CD4-positive, alpha-beta T cell (primary cell): ENCODE data around the gene TNS3. TPM values are rescaled to one million over a fixed set of nuclear protein-coding genes. Genes with fewer than 3 reads are reported as not detected.

Source experiments
- ATAC-seq: fragments of 200-7000 bp; cut with Tn5 transposase; one replicate; pipeline ENCODE4 v1.10.0; 2022; ENCODE audit warnings: mild to moderate bottlenecking; ENCODE audit not compliant: poor library complexity
- CTCF ChIA-PET: fragments of 350-600 bp; sonication (Branson Sonifier 250); formaldehyde crosslinking; loops from one replicate; lab custom pipeline; 2021; ENCODE audit warnings: antibody characterized with exemption, inconsistent platforms; lab: Charles Lee
- POLR2A ChIA-PET: fragments of 350-600 bp; sonication (Branson Sonifier 250); formaldehyde crosslinking; loops from one replicate; lab custom pipeline; 2021; ENCODE audit warnings: antibody characterized with exemption, inconsistent platforms; lab: Charles Lee
- DNase-seq, 14 experiments: peaks; one replicate each; pipeline ENCODE4 v3.0.0-alpha.2; 2013 to 2020; ENCODE audit warnings: mixed read lengths in 2 of 14
- H3K27ac ChIP-seq, 2 donors: one replicate each; pipeline versions ENCODE4 v1.5.1 to v1.7.0; 2013; ENCODE audit warnings: low read length in 2 of 2, low read depth in 1 of 2, mild to moderate bottlenecking in 1 of 2
- H3K27me3 ChIP-seq, 2 experiments: 1 replicate in 1 of 2; 2 replicates in 1 of 2; pipeline versions ENCODE4 v1.6.1 to v1.7.0; 2013; ENCODE audit warnings: low read length in 2 of 2, control low read depth in 1 of 2, mild to moderate bottlenecking in 1 of 2, moderate library complexity in 1 of 2; ENCODE audit not compliant: insufficient read depth in 2 of 2, control insufficient read depth in 1 of 2
- H3K36me3 ChIP-seq: one replicate; pipeline ENCODE4 v1.6.1; 2013; ENCODE audit warnings: low read length, control low read depth; ENCODE audit not compliant: insufficient read depth
- H3K4me1 ChIP-seq: one replicate; pipeline ENCODE4 v1.6.1; 2013; ENCODE audit warnings: low read length, control low read depth; ENCODE audit not compliant: insufficient read depth
- H3K4me3 ChIP-seq: one replicate; pipeline ENCODE4 v1.5.1; 2013; ENCODE audit warnings: mild to moderate bottlenecking, low read length, moderate library complexity
- H3K9me3 ChIP-seq, 2 experiments: 1 replicate in 1 of 2; 2 replicates in 1 of 2; pipeline versions ENCODE4 v1.6.1 to v1.7.0; 2013; ENCODE audit warnings: low read length in 2 of 2, mild to moderate bottlenecking in 2 of 2, control low read depth in 1 of 2, moderate library complexity in 1 of 2; ENCODE audit not compliant: control insufficient read depth in 1 of 2, insufficient read depth in 1 of 2
- H3K27ac Mint-ChIP-seq: one replicate; pipeline ENCODE4 v1.8.0; 2020; ENCODE audit warnings: mixed read lengths
- H3K27me3 Mint-ChIP-seq: one replicate; pipeline ENCODE4 v1.8.0; 2021; ENCODE audit warnings: mixed read lengths
- H3K36me3 Mint-ChIP-seq: one replicate; pipeline ENCODE4 v1.8.0; 2021; ENCODE audit warnings: low read depth, mixed read lengths
- H3K4me1 Mint-ChIP-seq: one replicate; pipeline ENCODE4 v1.8.0; 2021; ENCODE audit warnings: low read depth, mixed read lengths
- H3K4me3 Mint-ChIP-seq: one replicate; pipeline ENCODE4 v1.8.0; 2020; ENCODE audit warnings: mild to moderate bottlenecking, mixed read lengths
- H3K9me3 Mint-ChIP-seq: one replicate; pipeline ENCODE4 v1.8.0; 2020; ENCODE audit warnings: mixed read lengths
- CTCF ChIP-seq: fragments of 200-600 bp; IDR thresholded peaks from one replicate; pipeline ENCODE4 v1.8.0; 2022; ENCODE audit warnings: antibody characterized with exemption, mild to moderate bottlenecking
- intact Hi-C, 2 experiments: fragments of 100-400 bp; cut with DNase I in 1 of 2; cut with micrococcal nuclease in 1 of 2; formaldehyde crosslinking; loops; one replicate each; pipeline versions ENCODE4 v1.15.1 to v1.9.0; 2023 to 2025; cut with DNase I, micrococcal nuclease
- total RNA-seq, 174 experiments: library from RNA in 2 of 174; stranded (reverse) in 2 of 174; gene quantifications; one replicate each; pipeline ENCODE4 v1.2.3 and lab custom pipeline; 2021 to 2026

The TNS3 gene
- total RNA-seq, 2 experiments from 2014 or later: 0.16 to 0.47 TPM

GRCh38 chr7:47375121-47375938, 206.6 kb downstream of the TNS3 start:
- Mint-ChIP-seq H3K9me3 (no peaks in the 10 kb centered on the region), H3K27ac (no peak overlapping the region), H3K4me3 (no peak overlapping the region), H3K27me3 (no peaks in the 10 kb centered on the region), H3K4me1 (no peaks in the 10 kb centered on the region), H3K36me3 (no peaks in the 10 kb centered on the region)
- Histone ChIP-seq H3K27me3 (no peaks in the 10 kb centered on the region), H3K27ac (no peak overlapping the region), H3K36me3 (no peaks in the 10 kb centered on the region), H3K9me3 (peaks cover 0 to 8% of the 10 kb centered on the region in 2 experiments), H3K4me1 (no peaks in the 10 kb centered on the region), H3K4me3 (no peak overlapping the region)
- no peak for TF ChIP-seq CTCF
- ChIA-PET POLR2A (no interaction called here), CTCF (no interaction called here)
- ATAC-seq: no peak
- intact Hi-C loops: no loop called here
- DNase-seq: no peak

- H3K27me3 Mint-ChIP-seq: no peaks in the 10 kb centered on the region
- no peak overlapping the region for H3K27ac Mint-ChIP-seq
- ChIA-PET CTCF (no interaction called here), POLR2A (no interaction called here)
- no peak overlapping the region for H3K4me3 ChIP-seq
- no peaks in the 10 kb centered on the region for H3K4me1 Mint-ChIP-seq
- no peaks in the 10 kb centered on the region for H3K36me3 Mint-ChIP-seq
- intact Hi-C loops: no loop called here
- ATAC-seq (no peak), DNase-seq (no peak)
- H3K9me3 ChIP-seq: peaks cover 0 to 3% of the 10 kb centered on the region in 2 experiments
- no peaks in the 10 kb centered on the region for H3K4me1 ChIP-seq
- H3K27ac ChIP-seq: no peak overlapping the region
- TF ChIP-seq CTCF: no peak
- H3K9me3 Mint-ChIP-seq: no peaks in the 10 kb centered on the region
- H3K4me3 Mint-ChIP-seq: no peak overlapping the region
- no peaks in the 10 kb centered on the region for H3K27me3 ChIP-seq
- H3K36me3 ChIP-seq: no peaks in the 10 kb centered on the region
Observed at GRCh38 chr7:47374538-47374937, 207.4 kb downstream of the TNS3 start.

GRCh38 chr7:47373871-47374451, 207.9 kb downstream of the TNS3 start:
- H3K9me3 ChIP-seq: peaks cover 0 to 7% of the 10 kb centered on the region in 2 experiments
- POLR2A ChIA-PET: no interaction called here
- no peak for DNase-seq
- H3K36me3 ChIP-seq: no peaks in the 10 kb centered on the region
- TF ChIP-seq CTCF: no peak
- H3K4me3 ChIP-seq: no peak overlapping the region
- CTCF ChIA-PET: no interaction called here
- H3K27me3 ChIP-seq: no peaks in the 10 kb centered on the region
- H3K4me1 ChIP-seq: no peaks in the 10 kb centered on the region
- Mint-ChIP-seq H3K9me3 (no peaks in the 10 kb centered on the region), H3K27me3 (no peaks in the 10 kb centered on the region), H3K4me3 (no peak overlapping the region), H3K36me3 (no peaks in the 10 kb centered on the region), H3K4me1 (no peaks in the 10 kb centered on the region), H3K27ac (no peak overlapping the region)
- intact Hi-C loops: no loop called here
- no peak for ATAC-seq
- H3K27ac ChIP-seq: no peak overlapping the region
